K562 (cell line): ENCODE measurements around the gene ZNF71.

Experiments
- ARHGAP35 ChIP-seq: fragments of 450-650 bp; IDR thresholded peaks from 2 replicates; pipeline ENCODE4 v1.6.1; 2018; ENCODE audit not compliant: partially characterized antibody
- ATF1 ChIP-seq, 2 experiments: fragments of 450-650 bp in 1 of 2; IDR thresholded peaks; 2 replicates each; pipeline ENCODE4 v1.6.1; 2016; ENCODE audit warnings: missing compliant biosample characterization in 1 of 2, missing genetic modification characterization in 1 of 2
- BRF1 ChIP-seq: IDR thresholded peaks from 3 replicates; pipeline ENCODE4 v1.6.1; 2011; ENCODE audit warnings: borderline replicate concordance, mild to moderate bottlenecking; ENCODE audit not compliant: insufficient read length; ENCODE audit errors: extremely low read depth
- ETV6 ChIP-seq, 3 experiments: fragments of 150-350 bp in 1 of 3; sonication (generic) in 1 of 3; formaldehyde crosslinking in 1 of 3; IDR thresholded peaks; 2 replicates each; pipeline versions ENCODE4 v1.6.1 to v1.8.0; 2014 to 2022; ENCODE audit warnings: borderline replicate concordance in 2 of 3, low read depth in 2 of 3, antibody characterized with exemption in 1 of 3, low read length in 1 of 3, mild to moderate bottlenecking in 1 of 3, missing genetic modification reagents in 1 of 3
- FIP1L1 ChIP-seq: fragments of 200-400 bp; formaldehyde crosslinking; IDR thresholded peaks from 2 replicates; pipeline ENCODE4 v1.6.1; 2018; ENCODE audit warnings: mild to moderate bottlenecking, low read depth, low read length; ENCODE audit not compliant: poor library complexity, severe bottlenecking
- GATAD2A ChIP-seq: fragments of 450-650 bp; IDR thresholded peaks from 2 replicates; pipeline ENCODE4 v1.6.1; 2017
- GATAD2B ChIP-seq: fragments of 450-650 bp; IDR thresholded peaks from 2 replicates; pipeline ENCODE4 v1.6.1; 2017; ENCODE audit warnings: mild to moderate bottlenecking, borderline replicate concordance
- JUN ChIP-seq, 2 experiments: sonication (generic) in 1 of 2; formaldehyde crosslinking in 1 of 2; IDR thresholded peaks; 2 replicates each; pipeline versions ENCODE4 v1.6.1 to v1.8.0; 2012 to 2022; ENCODE audit warnings: borderline replicate concordance in 2 of 2, mild to moderate bottlenecking in 2 of 2, improper control_type of control experiment in 1 of 2, low read depth in 1 of 2, low read length in 1 of 2, missing genetic modification reagents in 1 of 2
- MEF2D ChIP-seq: conservative IDR thresholded peaks from 2 replicates; pipeline ENCODE4 v1.6.1; 2016; ENCODE audit warnings: low read depth, missing genetic modification characterization, missing compliant biosample characterization
- RCOR1 ChIP-seq, 2 experiments: IDR thresholded peaks; 2 replicates each; pipeline ENCODE4 v1.6.1; 2012; ENCODE audit warnings: low read depth in 2 of 2, low read length in 2 of 2, borderline replicate concordance in 1 of 2, improper control_type of control experiment in 1 of 2
- TCFL5 ChIP-seq: fragments of 250-450 bp; sonication (Bioruptor Pico); conservative IDR thresholded peaks from 2 replicates; pipeline ENCODE4 v1.6.1; 2021; ENCODE audit warnings: mild to moderate bottlenecking, moderate library complexity, matching md5 sums
- ZKSCAN1 ChIP-seq: fragments of 150-350 bp; IDR thresholded peaks from 2 replicates; pipeline ENCODE4 v1.6.1; 2016; ENCODE audit warnings: low read depth, low read length

GRCh38 chr19:56611288-56611687 is 16.2 kb downstream of the ZNF71 start:
- TF ChIP-seq FIP1L1 (no peak), JUN (IDR thresholded peaks at IDR 0.05; ENCODE audit: borderline replicate concordance, low read depth, low read length) (no peak), JUN (CRISPR knock-in tag; IDR thresholded peaks at IDR 0.05; ENCODE audit: borderline replicate concordance) (no peak), RCOR1 (IDR thresholded peaks at IDR 0.05; ENCODE audit: borderline replicate concordance in 1 of 2, low read depth in 2 of 2, low read length in 2 of 2) (no peak), ATF1 (CRISPR knock-in tag; IDR thresholded peaks at IDR 0.05) (no peak), ATF1 (tag; IDR thresholded peaks at IDR 0.05) (no peak), GATAD2B (no peak), BRF1 (no peak), GATAD2A (no peak), TCFL5 (CRISPR knock-in tag) (no peak), ZKSCAN1 (no peak), ARHGAP35 (no peak), ETV6 (IDR thresholded peaks at IDR 0.05; ENCODE audit: borderline replicate concordance in 1 of 2, low read depth in 2 of 2, low read length in 1 of 2) (no peak), ETV6 (CRISPR knock-in tag; IDR thresholded peaks at IDR 0.05; ENCODE audit: borderline replicate concordance) (no peak), MEF2D (tag) (no peak)
